Measurements from ENCODE around the gene USP13. TPM values are rescaled to one million over a fixed set of nuclear protein-coding genes. Genes with fewer than 3 reads are reported as not detected.

USP13 gene
- total RNA-seq, 4 donors from 2014 or later: 6.7 to 12.1 (median 11.3) TPM

- Histone ChIP-seq H3K27ac (no peak overlapping the region), H3K27me3 (no peaks in the 10 kb centered on the region), H3K4me3 (no peak overlapping the region), H3K9me3 (no peaks in the 10 kb centered on the region), H3K36me3 (peaks cover 0 to 27% of the 10 kb centered on the region in 2 donors), H3K4me1 (no peaks in the 10 kb centered on the region)
- no peak for ATAC-seq
- TF ChIP-seq EP300 (IDR thresholded peaks at IDR 0.05) (no peak), POLR2A (IDR thresholded peaks at IDR 0.05) (no peak), POLR2AphosphoS5 (IDR thresholded peaks at IDR 0.05) (no peak), CTCF (IDR thresholded peaks at IDR 0.05) (no peak)
- 95 to 100% methylated on average over 2 to 3 of the region's 3 CpGs for WGBS, 2 donors (ENCODE audit: low coverage in 1 of 2)
These were observed 139.0 kb downstream of the USP13 start for GRCh38 chr3:179791793-179792192.

- Histone ChIP-seq H3K27ac (no peak overlapping the region), H3K4me1 (no peaks in the 10 kb centered on the region), H3K36me3 (peaks cover 0 to 7% of the 10 kb centered on the region in 2 donors), H3K9me3 (no peaks in the 10 kb centered on the region), H3K27me3 (no peaks in the 10 kb centered on the region), H3K4me3 (no peak overlapping the region)
- WGBS, 2 donors (ENCODE audit: low coverage in 1 of 2): 49 to 57% methylated on average over 3 to 4 of the region's 4 CpGs
- TF ChIP-seq POLR2A (IDR thresholded peaks at IDR 0.05) (no peak), CTCF (IDR thresholded peaks at IDR 0.05) (no peak), POLR2AphosphoS5 (IDR thresholded peaks at IDR 0.05) (no peak), EP300 (IDR thresholded peaks at IDR 0.05) (no peak)
- no peak for ATAC-seq
These were observed 141.5 kb downstream of the USP13 start for GRCh38 chr3:179794355-179794754.

- H3K4me1 ChIP-seq: no peaks in the 10 kb centered on the region
- no peaks in the 10 kb centered on the region for H3K36me3 ChIP-seq
- TF ChIP-seq EP300 (IDR thresholded peaks at IDR 0.05) (no peak), POLR2AphosphoS5 (IDR thresholded peaks at IDR 0.05) (no peak), CTCF (IDR thresholded peaks at IDR 0.05) (no peak), POLR2A (IDR thresholded peaks at IDR 0.05) (no peak)
- H3K27me3 ChIP-seq: no peaks in the 10 kb centered on the region
- ATAC-seq: no peak
- no peak overlapping the region for H3K4me3 ChIP-seq
- no peaks in the 10 kb centered on the region for H3K9me3 ChIP-seq
- no peak overlapping the region for H3K27ac ChIP-seq
- 75 to 85% methylated on average over 3 to 4 of the region's 4 CpGs for WGBS, 2 donors (ENCODE audit: low coverage in 1 of 2)
These were observed 143.6 kb downstream of the USP13 start for GRCh38 chr3:179796421-179796820.

GRCh38 chr3:179797192-179797591 is 144.4 kb downstream of the USP13 start:
- no peaks in the 10 kb centered on the region for H3K27me3 ChIP-seq
- no peak overlapping the region for H3K4me3 ChIP-seq
- no peak for ATAC-seq
- TF ChIP-seq POLR2A (IDR thresholded peaks at IDR 0.05) (no peak), POLR2AphosphoS5 (IDR thresholded peaks at IDR 0.05) (no peak), EP300 (IDR thresholded peaks at IDR 0.05) (no peak), CTCF (IDR thresholded peaks at IDR 0.05) (no peak)
- H3K36me3 ChIP-seq: no peaks in the 10 kb centered on the region
- H3K27ac ChIP-seq: no peak overlapping the region
- no peaks in the 10 kb centered on the region for H3K9me3 ChIP-seq
- 50 to 83% methylated on average over 1 of the region's 1 CpG for WGBS, 2 donors (ENCODE audit: low coverage in 1 of 2)
- no peaks in the 10 kb centered on the region for H3K4me1 ChIP-seq

GRCh38 chr3:179801263-179801662 is 148.4 kb downstream of the USP13 start:
- TF ChIP-seq CTCF (IDR thresholded peaks at IDR 0.05) (no peak), POLR2AphosphoS5 (IDR thresholded peaks at IDR 0.05) (peak; percentile 14)
- Histone ChIP-seq H3K27ac (no peak overlapping the region), H3K27me3 (no peaks in the 10 kb centered on the region), H3K4me1 (no peaks in the 10 kb centered on the region), H3K36me3 (no peaks in the 10 kb centered on the region), H3K9me3 (no peaks in the 10 kb centered on the region), H3K4me3 (no peak overlapping the region)
- no peak for ATAC-seq

All from gastroesophageal sphincter (tissue), 4 donors.